Measurements from ENCODE around the gene TMEFF1.
"Not testable (repeated sequence)": the region's sequence is repeated elsewhere in the genome, so short reads cannot be mapped to it uniquely, and the experiment has no call there.

TMEFF1 gene, protein sequence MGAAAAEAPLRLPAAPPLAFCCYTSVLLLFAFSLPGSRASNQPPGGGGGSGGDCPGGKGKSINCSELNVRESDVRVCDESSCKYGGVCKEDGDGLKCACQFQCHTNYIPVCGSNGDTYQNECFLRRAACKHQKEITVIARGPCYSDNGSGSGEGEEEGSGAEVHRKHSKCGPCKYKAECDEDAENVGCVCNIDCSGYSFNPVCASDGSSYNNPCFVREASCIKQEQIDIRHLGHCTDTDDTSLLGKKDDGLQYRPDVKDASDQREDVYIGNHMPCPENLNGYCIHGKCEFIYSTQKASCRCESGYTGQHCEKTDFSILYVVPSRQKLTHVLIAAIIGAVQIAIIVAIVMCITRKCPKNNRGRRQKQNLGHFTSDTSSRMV

DNA sequence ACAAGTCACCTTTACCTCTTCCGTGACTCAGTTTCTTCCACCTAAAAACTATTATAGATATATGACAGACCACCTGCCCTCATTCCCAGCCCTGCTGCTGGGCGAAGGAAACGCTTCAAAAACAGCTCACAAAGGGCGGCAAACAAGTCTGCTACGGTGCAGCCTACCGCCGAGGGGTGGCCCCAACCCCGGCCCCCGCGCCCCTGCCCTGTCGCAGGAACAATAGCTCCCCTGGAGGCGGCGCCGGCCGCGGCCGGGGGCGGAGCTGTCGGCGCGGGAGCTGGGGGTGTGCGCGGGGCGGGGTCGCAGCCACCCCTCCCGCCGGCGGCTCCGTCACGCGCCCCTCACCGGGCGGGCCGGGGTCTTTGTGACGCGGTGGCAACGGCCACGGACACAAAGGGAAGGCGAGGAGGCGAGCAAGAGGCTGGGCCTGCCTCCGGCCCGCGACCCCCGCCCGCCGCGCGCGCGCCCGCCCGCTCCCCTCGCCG is at the start of gene TMEFF1:
TMEFF1 (plus strand) TSS at position 362 of the 488 bp plus-strand sequence. CDS start 396 bp downstream, outside the sequence.
- peak in 1 of 3 experiments; percentile 38 for DNase-seq (ENCODE audit: low read depth in 3 of 3)

DNA sequence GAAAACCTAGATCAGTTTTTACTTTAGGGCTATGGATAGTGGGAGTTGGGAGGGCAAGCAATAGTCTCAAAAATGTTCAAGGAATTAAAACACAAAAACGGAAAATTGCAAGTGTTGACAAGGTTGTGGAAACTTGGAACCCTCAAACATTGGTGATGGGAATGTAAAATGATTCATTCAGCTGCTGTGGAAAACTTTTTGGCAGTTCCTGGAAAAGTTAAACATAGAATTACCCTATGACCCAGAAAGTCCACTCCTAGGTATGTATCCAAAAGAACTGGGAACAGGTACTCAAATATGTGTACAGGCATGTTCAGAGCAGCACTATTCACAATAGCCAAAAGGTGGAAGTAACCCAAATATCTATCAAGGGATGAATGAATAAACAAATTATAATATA is 47.2 kb upstream of the TMEFF1 start:
- no peak for DNase-seq (ENCODE audit: low read depth in 3 of 3)

DNA sequence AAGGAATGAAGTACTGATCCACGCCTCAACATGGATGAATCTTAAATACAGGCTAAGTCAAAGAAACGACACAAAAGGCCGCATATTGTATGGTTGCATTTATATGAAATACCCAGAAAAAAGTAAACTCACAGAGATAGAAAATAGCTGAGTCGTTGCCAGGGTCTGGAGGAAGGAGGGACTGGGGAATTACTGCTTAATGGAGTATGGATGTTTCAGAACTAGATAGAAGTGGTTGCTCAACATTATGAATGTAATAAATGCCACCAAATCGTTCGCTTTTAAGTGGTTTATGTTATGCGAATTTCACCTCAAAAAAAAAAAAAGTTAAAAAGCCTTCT is 46.8 kb upstream of the TMEFF1 start:
- DNase-seq (ENCODE audit: low read depth in 3 of 3) = no peak

DNA sequence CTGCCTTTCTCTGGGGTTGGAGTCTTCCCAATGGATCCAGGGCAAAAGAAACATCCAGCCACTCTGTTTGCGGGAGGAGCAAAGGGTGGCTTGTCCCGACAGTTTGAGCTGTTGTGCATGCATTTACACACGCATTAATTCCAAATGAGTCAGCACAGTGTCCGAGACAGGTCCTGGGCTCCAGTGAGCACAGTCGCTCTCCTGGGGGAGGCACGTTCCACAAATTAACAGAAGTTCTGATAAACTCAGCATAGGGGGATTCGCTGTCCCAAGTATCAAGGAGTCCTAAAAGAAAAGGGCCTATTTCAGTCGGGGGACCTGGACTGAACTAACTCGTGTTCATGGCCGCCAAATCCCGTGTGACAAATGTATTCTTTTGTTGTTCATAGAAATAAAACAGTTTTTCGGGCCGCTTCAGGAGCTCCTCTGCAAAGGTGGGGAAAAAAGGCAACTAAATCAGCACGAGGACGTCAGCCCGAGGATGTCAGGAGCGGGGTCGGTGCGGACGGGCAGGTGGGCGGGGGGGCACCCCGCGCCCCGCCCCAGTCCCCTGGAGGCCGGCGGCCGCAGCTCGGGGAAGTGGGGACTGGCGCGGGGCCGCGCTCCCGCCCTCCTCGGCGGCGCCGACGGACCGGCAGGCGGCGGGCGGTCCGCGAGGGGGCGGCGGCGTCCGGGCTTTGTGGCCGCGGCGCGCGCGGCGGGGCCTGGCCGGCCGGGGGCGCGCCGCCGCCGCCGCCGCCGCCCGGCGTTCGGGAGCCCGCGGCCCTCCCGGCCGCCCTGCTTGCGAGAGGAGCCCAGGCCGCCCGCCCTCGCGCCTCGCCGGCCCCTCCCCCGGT is 46.2 kb upstream of the TMEFF1 start, which contains the start of gene MSANTD3:
MSANTD3 (plus strand) TSS at position 614 of the 836 bp plus-strand sequence. CDS start 14,796 bp downstream, outside the sequence.
- peak; percentile 23 to 30 (median 28) for DNase-seq (ENCODE audit: low read depth in 3 of 3)

DNA sequence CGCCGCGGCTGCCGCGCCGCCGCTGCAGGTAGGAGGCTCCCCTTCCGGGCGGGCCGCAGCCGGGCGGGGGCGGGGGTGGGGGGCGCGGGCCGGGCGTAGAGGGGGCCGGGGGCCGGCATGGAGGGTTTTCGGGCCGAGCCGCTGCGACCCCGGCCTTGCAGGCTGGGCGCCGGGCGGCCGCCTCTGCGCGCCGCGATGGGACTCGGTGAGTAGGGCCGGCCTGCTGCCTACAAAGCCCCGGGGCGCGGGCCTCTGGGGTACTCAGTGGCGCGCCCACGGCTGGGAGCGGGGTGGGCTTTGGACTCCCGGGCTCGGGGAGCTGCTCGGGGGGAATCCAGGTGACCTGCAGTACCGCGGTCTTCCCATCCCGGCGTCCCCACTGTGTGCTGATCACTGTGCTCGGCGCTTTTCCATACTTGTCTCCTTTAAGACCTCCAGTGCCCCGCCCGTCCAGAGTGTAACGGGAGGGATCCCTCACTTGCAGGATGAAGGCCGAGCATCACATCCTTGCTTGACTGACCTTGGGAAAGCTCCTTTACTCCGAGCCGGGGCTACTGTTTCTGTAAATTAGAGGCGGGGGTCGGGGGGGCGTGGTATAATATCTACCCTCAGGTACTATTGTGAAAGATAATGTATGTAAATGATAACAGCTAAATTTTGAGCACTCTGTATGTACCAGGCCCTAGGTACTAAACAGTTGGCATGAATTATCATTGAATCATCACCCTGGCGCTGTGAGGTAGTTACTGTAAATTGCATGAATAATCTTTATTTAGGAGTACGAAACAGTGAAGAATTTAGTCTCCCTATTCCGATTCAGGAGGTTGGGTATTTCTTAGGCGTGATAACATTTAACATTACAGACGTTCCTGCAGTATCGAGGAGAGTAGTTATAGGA is 45.3 kb upstream of the TMEFF1 start:
- DNase-seq (ENCODE audit: low read depth in 3 of 3) = peak in 1 of 3 experiments; percentile 34

DNA sequence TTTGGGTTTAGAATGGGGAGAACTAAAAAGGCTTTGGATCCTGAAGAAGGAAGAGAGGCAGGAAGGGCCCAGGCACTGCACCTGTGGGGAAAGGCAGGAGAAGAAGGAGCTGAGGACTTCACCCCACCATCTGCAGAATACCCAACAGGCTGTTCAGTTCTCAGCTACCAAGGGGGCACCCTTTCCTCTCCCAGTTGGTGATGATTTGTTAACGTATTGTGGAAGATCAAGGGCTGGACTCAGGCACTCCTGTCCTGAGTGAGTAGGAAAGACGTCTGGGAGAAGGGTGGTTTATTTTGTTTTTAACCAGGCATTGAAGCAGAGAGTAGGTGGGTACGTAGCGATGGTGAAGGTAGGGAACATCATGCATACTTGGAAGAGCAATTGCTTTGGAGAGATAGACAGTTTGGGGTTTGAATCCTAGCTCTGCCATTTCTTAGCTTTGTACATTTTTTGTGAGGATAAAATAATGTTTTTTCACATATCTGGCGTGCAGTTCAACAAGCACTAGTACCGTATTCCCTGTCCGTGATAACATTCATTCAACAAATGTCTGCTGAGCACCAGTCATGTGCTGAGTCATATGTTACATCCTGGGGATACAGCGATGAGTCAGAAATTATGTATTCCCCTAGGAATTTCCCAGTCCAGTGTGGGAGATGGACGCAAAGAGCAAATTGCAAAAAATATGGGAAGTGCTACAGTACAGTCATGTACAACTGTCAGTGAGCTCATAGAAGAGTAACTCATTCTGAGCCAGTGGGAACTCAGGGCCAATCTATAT is 43.9 kb upstream of the TMEFF1 start:
- DNase-seq (ENCODE audit: low read depth in 3 of 3) = no peak

DNA sequence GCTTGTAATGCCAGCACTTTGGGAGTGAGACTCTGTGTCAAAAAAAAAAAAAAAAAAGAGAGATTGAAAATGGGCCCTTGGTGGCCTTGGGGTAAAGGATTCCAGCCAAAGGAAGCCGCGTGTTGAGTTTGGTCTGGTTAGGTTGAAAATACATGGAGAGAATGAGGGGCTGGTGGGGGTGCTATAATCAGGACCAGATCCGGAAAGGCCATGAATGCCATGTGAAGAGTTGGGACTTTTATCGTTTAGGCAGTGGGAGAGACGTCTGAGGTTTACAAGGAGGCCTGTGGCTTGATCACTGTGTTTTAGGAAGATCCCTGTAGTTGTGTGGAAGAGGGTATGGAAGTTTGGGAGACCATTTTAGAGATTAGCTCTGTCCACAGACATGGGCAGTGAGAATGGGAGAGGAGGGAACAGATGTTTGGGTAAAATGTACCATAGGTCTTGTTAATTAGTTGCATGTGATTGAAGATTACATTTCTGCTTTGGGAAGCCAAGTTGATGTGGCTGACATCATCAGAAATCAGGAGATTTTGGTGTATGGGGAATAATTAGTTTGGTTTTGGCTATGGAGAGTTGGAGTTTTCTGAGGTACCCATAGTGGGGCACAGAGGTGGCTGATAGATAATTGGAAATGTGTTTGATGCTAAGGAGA is 42.5 kb upstream of the TMEFF1 start:
- DNase-seq (ENCODE audit: low read depth in 3 of 3) = no peak

DNA sequence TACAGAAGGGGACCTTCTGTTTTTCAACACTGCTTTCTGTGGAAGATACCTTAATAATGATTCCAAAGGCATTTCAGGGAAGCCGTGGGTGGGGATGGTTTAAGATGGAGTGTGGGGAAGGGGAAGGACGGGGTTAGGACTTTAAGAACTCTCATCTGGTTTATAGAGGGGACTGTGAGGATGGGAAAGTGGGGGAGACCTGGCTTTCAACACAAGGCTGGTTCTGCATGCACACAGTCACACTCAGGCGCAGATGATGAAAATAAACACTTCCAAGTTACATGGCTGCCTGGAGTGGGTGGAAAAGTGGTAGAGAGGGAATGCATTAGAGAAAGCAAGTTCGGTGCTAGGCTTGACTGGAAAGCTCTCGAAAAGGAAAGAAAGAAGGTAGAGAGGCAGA is 41.1 kb upstream of the TMEFF1 start:
- DNase-seq (ENCODE audit: low read depth in 3 of 3) = no peak

DNA sequence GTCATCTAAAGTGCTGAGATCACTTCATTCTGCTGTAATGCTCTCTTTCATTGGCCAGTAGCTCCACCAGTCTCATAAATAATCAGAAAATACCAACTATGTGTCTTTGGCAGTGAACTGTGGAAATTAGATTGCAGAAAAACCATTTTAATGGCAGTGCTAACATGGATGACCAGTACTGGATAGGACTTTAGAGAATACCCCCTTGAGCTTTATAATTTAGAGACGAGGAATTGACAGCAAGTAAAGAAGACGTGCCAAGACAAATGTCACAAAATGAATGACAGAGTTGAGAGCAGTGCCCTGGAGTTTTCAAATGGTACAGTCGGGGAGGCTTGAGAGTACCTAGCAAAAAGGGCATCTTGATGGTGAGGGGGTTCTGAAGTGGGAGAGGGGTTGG is 40.2 kb upstream of the TMEFF1 start:
- no peak for DNase-seq (ENCODE audit: low read depth in 3 of 3)

DNA sequence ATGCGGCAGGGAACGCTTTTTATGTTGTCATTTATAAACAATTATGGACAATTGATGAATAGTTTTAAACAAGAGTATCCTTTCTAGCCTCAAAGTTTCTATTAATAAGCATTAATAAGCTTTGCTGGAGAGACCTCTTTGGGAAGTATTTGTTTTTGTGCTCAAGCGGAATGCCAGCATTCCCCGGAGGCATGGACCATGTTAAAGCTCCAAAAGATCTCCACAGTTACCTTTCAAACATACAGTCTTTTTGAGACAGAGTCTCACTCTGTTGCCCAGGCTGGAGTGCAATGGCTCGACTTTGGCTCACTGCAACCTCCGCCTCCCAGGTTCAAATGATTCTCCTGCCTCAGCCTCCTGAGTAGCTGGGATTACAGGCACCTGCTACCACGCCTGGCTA is 36.4 kb upstream of the TMEFF1 start:
- DNase-seq (ENCODE audit: low read depth in 3 of 3) = no peak

DNA sequence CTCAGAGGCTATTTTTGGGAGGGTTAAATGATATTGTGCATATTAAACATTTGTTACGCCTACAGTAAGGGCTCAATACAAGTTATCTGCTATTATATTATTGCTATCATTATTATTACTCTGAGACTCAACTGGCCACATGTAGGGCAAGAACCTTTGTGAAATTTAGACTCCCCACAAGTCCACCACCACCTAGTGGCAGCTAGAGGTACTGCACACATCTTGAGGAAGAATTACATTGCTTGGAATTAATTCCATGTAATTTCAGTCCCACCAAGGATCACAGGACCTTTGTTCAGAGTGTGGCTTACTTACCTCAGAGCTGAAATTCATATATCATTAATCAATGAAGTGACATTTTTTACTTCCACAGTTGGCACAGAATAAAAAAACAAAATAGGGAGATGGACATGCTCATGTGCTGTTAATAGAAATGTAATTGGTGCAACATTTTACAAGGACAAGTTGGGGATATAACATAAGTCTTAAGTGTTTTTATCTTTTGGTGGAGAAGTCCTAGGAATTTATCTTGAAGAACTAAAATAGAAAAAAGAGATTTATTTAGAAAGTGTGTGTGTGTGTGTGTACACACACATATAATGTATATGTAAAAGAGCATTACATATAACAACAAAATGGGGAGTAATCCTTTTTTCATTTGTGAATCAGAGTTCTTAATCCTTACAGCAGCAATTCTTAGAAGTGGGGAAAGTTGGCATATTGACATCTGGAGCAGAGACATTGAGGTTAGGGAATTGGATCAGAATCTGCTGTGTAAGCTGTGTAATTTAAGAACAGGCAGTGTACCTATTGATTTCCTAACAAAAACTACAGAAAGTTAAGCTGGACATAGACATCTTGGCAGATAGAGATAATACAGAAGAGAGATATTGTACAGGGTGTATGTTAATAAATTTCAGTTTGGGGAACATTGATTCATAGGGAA is 34.8 kb upstream of the TMEFF1 start:
- peak; percentile 19 to 50 (median 32) for DNase-seq (ENCODE audit: low read depth in 3 of 3)

DNA sequence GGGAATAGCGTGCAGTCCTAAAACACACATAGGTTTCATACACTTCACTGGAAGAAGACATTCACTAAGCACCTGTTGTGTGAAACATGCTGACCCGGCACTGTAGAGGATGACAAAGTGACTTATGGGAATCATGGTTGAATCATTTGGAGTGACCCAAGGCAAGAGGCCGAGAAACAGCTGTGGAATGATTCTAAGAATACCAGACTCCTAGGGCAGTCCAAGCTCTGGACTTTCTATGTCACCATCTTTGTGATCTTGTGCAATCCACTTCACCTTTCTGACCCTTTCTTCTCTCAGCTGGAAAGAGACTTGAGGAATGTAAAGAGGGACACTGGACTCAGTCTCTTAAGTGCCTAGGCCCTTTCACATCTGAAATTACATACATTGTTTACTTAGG is 32.9 kb upstream of the TMEFF1 start:
- DNase-seq (ENCODE audit: low read depth in 3 of 3) = no peak

DNA sequence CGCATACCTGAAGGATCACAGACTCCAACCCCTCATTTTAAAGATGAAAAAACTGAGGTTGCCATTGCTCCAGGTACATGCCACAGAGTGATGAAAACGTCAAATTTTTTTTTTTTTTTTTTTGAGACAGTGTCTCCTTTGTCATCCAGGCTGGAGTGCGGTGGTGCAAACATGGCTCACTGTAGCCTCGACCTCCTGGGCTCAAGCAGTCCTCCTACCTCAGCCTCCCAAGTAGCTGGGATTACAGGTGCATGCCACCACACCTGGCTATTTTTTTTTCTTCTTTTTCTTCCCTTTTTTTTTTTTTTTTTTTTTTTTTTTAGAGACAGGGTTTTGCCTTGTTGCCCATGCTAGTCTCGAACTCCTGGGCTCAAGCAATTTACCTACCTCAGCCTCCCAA is 32.5 kb upstream of the TMEFF1 start:
- DNase-seq (ENCODE audit: low read depth in 3 of 3) = not testable (repeated sequence)

DNA sequence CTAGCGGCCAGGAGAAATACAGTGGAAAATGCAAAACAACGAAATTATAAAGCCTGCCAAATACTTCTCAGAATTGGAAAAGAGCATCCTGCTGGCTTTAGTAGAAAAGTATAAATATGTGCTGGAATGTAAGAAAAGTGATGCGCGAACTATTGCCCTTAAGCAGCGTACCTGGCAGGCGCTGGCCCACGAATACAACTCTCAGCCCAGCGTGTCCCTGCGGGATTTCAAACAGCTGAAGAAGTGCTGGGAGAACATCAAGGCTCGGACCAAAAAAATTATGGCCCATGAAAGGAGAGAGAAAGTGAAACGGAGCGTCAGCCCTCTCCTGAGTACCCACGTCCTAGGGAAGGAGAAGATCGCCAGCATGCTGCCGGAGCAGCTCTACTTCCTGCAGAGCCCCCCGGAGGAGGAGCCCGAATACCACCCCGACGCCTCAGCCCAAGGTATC is 31.0 kb upstream of the TMEFF1 start:
- DNase-seq (ENCODE audit: low read depth in 3 of 3) = no peak

DNA sequence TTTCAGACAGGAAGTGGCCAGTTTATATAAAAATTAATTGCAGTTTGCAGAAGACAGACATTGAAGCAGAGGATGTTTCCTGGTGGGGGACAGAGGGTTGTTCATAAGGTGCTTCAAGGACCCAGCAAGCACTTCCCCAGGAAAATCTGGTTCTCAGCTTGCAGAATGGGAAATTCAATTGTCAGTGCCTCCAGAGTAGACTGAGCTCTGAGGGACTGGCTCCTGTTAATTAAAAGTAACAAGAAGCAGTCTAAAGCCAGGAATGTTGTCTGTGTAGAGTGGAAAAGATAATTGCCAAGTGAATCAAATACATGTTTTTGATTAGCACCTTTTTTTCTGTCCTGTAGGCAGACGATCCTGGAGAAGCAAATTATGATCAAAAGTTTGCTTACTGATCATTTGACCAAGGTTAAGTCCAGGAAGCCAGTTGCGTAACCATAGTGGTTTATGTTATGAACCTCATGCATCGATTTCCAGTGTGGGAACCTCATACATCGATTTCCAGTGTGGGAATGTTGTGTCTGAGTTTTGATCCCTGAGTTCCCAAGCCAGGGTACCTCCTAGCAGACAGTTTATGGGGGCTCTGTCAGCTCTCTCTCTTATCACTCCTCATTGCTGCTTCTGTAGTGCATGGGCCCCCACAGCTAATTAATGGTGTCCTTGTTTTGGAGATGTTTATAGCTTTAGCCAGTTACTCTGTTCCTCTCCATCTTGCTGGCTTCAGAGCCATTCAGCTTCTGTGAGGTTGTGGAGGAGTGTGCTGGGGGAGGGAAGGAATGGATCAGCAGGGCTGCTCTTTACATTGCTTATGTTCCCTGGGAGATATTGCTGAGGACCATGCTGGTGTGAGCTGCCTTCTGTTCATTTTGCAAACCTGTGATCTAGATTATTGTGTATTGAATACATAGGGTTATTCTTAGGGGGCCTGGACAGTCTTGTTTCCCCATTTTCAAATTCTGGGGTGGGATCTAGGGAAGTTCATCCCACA is 28.9 kb upstream of the TMEFF1 start:
- DNase-seq (ENCODE audit: low read depth in 3 of 3) = no peak

DNA sequence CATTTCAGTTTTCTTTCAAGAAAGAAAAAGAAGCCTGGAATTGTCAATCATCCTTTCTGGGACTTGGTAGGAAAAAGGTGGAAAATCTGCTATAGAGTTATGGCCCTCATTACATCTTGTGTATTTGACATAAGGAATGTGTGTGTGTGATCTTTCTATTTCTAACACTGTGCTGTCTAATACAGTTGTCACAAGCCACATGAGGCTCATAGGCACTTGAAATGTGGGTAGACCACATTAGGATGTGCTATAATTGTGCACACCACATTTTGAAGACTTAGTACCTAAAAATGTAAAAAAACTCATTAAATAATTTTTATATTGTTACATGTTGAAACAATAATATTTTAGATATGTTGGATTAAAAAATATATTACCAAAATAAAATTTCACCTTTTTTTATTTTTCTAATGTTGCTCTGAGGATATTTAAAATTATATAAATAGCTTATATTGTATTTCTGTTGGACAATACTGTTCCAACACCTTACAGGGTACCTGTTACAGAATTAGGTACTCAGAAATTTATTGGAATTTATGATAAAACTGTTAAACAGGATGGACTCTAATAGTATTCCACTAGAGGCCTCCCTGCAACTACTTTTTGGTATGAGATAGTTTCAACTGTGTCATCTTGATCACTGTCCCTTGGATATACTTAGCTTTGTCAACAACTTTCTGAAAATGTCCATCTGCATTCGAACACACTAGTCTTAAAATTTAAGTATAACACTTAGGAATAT is 27.6 kb upstream of the TMEFF1 start:
- DNase-seq (ENCODE audit: low read depth in 3 of 3) = no peak

DNA sequence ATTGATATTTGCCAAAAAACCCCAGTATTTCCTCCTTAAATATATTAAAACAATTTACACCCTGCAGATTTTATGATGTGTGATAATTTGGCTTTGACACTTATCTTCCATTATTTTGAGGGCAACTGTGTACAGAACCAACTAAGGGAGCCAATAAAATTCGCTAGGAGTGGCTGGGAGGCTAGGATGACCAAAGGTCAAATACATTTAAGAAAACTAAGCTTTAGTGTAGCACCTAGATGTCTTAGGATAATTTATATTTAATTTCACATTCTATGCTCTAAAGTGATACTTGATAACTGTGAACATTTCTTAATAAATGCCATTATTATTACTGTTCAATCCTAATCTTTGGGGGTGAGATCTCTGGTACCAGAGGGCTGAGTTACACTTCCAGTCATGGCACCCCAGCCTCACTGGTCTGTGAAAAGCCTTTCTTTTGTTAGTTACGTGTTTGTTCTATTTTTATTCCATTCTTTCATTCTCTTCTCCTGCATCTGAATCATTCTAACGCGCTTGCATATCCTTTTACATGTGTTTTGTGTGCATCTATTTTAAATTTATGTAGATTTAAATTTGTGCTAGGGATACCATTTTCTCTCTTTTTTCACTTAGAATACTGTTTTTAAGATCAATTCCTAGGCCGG is 26.9 kb upstream of the TMEFF1 start:
- no peak for DNase-seq (ENCODE audit: low read depth in 3 of 3)
